Keratinocyte (primary cell): ENCODE measurements around the gene SEC31A.

Experiments
- EZH2 ChIP-seq: IDR thresholded peaks from one replicate; pipeline ENCODE4 v1.6.1; 2012; ENCODE audit warnings: inconsistent platforms, mild to moderate bottlenecking, low read length, moderate library complexity
- TF ChIP-seq, protein P1 (sequence below), 3 experiments: IDR thresholded peaks in 1 of 3; conservative IDR thresholded peaks in 1 of 3; optimal IDR thresholded peaks in 1 of 3; 2 replicates in 2 of 3; 3 replicates in 1 of 3; pipeline versions ENCODE3 to v1.5.1; 2011; ENCODE audit warnings: low read length in 3 of 3, mild to moderate bottlenecking in 3 of 3, moderate library complexity in 2 of 3, control low read depth in 1 of 3, inconsistent platforms in 1 of 3; ENCODE audit not compliant: insufficient read depth in 2 of 3; ENCODE audit errors: extremely low read depth in 1 of 3

- TF ChIP-seq, protein P1, sequence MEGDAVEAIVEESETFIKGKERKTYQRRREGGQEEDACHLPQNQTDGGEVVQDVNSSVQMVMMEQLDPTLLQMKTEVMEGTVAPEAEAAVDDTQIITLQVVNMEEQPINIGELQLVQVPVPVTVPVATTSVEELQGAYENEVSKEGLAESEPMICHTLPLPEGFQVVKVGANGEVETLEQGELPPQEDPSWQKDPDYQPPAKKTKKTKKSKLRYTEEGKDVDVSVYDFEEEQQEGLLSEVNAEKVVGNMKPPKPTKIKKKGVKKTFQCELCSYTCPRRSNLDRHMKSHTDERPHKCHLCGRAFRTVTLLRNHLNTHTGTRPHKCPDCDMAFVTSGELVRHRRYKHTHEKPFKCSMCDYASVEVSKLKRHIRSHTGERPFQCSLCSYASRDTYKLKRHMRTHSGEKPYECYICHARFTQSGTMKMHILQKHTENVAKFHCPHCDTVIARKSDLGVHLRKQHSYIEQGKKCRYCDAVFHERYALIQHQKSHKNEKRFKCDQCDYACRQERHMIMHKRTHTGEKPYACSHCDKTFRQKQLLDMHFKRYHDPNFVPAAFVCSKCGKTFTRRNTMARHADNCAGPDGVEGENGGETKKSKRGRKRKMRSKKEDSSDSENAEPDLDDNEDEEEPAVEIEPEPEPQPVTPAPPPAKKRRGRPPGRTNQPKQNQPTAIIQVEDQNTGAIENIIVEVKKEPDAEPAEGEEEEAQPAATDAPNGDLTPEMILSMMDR (optimal IDR thresholded peaks at IDR 0.05 in 1 of 3, IDR thresholded peaks at IDR 0.05 in 1 of 3, conservative IDR thresholded peaks at IDR 0.05 in 1 of 3; ENCODE audit: extremely low read depth in 1 of 3, insufficient read depth in 2 of 3, low read length in 3 of 3) = no peak
- no peak for TF ChIP-seq EZH2
These were observed 22.4 kb downstream of the SEC31A start for GRCh38 chr4:82868572-82868971.
